NOMO-1 treated with DMSO at 0.1 percent for 48 hours (cell line): ENCODE measurements around the gene PTGER1.
"Not testable (repeated sequence)": the region's sequence is repeated elsewhere in the genome, so short reads cannot be mapped to it uniquely, and the experiment has no call there.

Source experiments
- DNase-seq: peaks from one replicate; lab custom pipeline; 2025; ENCODE audit not compliant: unreplicated experiment; lab: John Stamatoyannopoulos, UW

The PTGER1 gene

DNA sequence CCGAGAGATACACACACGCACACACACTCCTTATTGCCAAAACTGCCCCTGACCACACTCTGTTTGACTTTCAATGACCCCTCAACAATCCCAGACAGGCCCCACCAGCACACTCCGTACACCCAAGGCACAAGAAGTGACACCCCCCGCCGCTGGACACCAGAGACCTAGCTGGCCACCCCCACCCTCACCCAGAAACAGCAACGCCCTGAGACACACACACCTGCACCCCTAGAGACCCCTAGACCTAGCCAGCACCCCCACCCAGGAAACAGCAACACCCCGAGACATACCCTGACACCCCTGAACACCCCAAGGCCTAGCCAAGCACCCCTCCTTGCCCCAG, 1.1 kb upstream of the PTGER1 start:
- no peak for DNase-seq

DNA sequence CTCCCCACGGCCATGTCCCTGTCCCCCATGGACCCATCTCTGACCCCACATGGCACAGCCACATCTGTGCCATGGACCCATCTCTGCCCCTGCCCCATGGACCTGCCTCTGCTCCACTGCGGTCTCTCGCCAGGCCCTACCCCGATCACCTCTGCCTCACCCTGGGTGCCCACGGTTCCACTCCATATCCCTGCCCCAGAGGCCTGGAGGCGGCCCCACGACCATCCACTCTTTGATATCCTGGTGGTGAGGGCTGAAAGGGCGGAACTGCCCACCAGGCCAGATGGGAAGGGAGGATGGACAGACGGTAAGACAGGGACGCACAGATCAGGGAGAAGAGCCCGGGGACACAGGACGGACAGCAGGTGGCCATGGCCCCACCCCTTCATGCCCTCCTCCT, 327 bp downstream of the PTGER1 start:
- DNase-seq, result no peak

DNA sequence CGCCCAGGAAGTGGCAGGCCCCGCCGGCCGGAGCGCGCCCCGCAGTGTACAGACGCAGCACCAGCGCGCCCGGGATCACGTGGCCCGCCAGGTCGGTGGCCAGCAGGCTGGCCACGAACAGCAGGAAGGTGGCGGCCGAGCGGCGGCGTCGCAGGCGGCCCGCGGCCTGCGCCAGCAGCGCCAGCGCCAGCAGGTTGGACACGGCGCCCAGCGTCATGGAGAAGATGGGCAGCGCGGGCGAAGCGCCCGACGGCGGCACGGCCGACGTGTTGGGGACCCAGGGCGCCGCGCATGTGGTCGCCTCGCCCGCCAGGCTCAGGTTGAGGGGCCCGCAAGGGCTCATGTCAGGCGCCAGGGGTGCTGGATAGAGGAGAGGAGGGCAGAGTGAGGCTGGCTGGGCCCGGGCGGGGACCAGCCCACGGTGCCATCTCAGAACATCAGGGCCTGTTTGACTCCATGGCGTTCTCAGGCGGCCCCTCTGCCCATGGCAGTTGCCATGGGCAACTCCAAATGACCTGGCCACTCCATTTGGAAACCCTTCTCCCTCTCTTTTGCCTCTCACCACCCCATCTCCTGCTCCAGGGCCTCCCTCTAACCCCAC, 1.1 kb downstream of the PTGER1 start:
- DNase-seq, result no peak

DNA sequence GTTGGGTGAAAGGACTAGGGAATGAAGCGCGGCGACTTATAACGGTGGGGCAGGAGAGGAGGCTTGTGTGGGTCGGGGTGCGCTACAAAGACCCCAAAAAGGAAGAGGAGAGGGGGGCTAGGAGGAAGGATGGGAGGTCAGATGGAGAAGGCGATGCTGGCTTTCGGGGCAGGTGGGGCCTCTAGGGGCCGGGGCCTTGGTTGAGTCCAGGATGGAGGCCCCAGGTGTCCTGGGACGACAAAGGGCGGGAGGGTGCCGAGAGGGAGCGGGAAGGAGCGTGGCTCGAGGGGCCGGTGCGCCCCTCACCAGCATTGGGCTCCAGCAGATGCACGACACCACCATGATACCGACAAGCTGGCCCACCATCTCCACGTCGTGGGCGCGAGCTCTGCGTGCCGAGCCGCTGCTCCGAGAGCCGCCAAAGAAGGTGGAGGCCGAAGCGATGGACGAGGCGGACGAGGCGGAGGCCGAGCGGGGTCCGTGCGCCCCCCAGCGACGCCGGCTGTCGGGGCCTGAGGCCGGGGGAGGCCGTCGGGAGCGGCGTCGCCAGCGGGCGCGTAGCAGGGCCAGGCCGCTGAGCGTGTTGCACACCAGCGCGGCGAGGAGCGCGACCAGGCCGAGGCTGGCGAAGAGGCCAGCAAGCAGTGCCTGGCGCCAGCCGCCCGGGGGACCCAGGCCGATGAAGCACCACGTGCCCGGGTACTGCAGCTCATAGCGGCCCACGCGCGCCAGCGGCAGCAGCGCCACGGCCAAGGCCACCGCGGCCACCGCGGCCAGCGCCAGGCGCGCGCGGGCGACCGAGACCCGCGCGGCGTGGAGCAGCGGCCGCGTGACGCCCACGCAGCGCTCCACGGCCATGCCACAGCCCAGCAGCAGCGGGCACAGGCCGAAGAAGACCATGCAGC, 1.8 kb downstream of the PTGER1 start:
- no peak for DNase-seq

DNA sequence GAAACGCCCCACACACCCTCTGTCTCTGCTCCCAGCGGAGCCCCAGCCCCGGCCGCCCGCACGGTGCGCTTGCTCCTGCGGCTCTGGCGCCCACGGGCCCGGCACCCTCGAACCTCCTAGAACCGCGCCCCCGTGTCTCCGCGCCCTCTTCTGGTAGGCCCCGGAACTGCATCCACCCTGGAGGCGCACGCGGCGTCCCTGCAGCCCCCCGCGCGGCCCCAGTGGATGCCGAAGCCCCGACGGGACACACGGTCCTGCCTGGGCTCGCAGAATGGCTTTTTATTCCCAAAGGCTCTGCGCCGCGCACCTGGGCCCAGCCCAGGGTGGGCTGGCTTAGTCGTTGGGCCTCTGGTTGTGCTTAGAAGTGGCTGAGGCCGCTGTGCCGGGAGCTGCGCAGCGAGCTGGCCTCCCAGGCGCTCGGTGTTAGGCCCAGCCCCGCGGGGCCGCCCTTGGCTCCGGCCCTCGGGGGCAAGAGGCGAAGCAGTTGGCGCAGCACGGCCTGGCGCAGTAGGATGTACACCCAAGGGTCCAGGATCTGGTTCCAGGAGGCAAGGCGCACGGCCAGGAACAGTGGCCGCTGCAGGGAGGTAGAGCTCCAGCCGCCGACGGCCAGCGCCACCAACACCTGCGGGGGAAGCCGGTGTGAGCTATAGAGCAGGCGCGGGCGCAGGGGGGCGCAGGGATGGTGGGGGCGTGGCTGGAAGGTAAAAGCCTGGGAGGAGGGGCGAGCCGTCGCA, 2.8 kb downstream of the PTGER1 start:
- peak; percentile 33 for DNase-seq

DNA sequence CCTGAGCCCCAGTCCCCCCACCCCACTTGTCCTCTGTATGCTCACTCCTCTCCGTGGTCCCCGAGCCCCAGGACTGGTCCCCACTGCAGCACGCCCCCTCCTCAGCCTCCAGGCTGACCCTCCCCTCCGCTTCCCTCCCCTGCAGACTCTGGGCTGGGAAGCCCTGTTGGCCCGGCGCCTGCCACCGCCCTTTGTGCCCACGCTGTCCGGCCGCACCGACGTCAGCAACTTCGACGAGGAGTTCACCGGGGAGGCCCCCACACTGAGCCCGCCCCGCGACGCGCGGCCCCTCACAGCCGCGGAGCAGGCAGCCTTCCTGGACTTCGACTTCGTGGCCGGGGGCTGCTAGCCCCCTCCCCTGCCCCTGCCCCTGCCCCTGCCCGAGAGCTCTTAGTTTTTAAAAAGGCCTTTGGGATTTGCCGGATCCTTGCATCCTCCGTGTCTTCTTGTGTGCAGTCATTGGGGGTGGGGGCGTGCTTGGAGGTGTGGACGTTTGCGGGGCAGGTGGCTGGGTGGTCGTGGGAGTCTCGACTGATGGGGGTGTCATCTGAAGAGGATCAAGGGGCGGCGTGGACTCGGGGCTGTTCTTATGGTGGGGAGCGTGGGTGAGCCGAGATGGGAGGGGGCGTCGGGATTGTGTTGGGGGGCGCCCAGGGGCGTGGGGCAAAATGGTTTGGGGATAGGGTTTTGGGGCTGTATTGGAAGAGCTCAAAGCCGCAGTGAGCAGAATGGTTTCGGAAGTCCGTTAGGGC, 3.5 kb downstream of the PTGER1 start:
- DNase-seq, result no peak

DNA sequence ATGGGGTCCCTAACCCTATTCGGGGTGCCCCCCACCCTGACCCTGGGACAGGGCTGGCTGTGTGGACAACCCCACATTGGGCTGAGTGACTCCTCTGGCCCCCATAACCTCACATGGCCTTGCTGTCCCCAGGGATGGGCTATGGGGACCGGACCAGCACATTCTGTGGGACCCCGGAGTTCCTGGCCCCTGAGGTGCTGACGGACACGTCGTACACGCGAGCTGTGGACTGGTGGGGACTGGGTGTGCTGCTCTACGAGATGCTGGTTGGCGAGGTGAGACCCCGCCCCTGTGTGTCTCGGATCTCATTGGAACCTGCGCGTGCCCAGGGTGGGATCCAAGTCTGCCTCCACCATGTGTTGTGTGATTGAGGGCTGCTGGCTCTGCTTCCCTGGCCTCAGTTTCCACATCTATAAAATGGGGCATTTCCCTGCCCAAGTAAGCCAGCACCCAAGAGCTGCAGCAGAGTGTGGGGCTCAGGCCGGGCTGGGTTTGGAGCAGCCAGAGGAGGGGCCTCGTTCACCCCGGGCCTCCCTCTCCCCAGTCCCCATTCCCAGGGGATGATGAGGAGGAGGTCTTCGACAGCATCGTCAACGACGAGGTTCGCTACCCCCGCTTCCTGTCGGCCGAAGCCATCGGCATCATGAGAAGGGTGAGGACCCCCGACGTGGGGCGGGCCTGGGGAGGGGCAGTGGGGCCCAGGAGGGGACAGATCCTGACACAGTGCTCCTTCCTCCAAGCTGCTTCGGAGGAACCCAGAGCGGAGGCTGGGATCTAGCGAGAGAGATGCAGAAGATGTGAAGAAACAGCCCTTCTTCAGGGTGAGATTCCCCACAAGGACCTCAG, 4.9 kb downstream of the PTGER1 start:
- DNase-seq, result no peak

DNA sequence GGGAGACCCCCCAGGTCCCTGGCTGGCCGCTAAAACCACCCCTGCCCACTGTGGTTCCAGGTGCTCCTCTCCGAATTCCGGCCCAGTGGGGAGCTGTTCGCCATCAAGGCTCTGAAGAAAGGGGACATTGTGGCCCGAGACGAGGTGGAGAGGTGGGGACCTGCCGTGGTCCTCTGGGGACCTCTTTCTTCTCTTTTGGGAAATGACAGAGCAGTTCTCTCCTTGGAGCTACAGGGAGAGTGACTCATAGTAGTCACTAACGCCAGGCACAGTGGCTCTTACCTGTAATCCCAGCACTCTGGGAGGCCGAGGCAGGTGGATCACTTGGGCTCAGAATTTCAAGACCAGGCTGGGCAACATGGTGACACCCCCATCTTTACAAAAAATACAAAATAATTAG, 7.3 kb downstream of the PTGER1 start:
- no peak for DNase-seq

DNA sequence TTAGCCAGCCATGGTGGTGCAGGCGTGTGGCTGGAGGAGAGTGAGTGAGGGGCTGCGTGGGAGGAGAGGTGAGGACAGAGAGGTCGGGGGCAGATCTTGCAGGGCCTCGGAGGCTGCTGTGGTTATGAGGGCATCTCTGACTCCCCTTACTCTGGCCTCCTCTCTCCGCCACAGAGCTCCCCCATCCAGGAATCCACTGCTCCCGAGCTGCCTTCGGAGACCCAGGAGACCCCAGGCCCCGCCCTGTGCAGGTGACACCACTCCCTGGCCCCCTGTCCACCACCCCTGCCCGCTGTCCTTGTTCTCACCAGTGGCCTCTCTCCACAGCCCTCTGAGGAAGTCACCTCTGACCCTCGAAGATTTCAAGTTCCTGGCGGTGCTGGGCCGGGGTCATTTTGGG, 7.8 kb downstream of the PTGER1 start:
- no peak for DNase-seq

DNA sequence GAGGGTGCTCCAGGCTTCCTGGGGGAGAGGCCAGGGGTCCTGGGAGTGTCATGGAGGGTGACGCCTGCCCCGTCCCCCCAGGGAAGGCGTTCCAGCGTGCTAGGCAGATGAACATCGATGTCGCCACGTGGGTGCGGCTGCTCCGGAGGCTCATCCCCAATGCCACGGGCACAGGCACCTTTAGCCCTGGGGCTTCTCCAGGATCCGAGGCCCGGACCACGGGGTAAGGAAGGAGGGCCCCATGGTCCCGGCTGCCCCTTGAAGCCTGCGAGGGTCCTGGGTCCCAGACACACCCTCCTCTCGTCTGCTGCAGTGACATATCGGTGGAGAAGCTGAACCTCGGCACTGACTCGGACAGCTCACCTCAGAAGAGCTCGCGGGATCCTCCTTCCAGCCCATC, 11.4 kb downstream of the PTGER1 start:
- no peak for DNase-seq

DNA sequence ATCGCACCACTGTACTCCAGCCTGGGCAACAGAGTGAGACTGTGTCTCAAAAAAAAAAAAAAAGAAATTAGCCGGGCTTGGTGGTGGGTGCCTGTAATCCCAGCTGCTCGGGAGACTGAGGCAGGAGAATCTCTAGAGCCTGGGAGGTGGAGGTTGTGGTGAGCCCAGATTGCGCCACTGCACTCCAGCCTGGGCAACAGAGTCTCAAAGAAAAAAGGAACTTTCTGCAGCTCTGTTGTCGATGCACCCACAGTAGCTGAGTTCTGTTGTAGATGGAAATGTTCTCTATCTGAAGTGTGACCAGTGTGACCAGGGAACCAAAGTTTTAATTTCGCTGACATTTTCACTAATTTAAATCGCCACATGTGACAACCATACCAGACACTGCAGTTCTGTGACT, 12.8 kb downstream of the PTGER1 start:
- not testable (repeated sequence) for DNase-seq

DNA sequence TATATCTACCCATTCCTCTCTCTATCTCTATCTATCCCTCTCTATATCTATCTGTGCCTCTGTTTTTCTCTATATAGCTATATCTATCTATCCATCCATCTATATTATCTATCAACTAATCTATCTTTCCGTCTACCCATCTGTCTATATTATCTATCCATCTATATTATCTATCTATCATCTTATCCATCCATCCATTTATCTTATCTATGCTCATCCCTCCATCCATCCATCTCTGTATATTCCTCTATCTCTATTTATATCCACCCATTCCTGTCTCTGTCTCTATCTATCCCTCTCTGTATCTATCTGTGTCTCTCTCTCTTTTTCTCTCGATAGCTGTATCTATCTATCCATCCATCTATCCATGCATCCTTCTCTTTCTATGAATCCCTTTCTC, 14.2 kb downstream of the PTGER1 start:
- no peak for DNase-seq

DNA sequence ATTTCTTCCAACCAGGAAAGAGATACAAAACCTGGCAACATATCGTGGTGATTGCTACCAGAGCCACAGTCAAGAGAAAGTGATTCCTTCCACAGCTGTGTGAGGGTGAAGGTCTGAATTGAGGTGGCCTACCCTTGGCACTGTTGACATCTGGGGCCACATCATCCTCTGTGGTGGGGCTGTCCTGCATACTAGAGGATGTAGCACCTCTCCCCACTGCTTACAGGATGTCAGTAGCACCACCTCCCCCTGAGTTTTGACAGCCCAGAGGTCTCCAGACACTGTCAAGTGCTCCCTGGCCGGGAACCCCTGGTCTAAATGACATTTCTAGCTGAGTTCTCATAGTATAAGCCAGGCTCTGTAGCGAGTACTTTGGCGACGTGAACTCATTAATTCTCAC, 15.5 kb downstream of the PTGER1 start:
- no peak for DNase-seq

DNA sequence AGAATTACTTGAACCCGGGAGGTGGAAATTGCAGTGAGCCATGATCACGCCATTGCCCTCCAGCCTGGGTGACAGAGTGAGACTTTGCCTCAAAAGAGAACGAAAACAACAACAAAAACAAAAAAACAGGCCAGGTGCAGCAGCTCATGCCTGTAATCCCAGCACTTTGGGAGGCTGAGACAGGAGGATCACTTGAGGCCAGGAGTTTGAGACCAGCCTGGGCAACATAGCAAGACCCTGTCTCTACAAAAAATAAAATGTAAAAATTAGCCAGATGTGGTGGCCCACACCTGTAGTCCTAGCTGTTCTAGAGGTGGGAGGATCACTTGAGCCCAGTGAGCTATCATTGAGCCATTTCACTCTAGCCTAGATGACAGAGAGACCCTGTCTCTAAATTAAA, 22.9 kb downstream of the PTGER1 start:
- not testable (repeated sequence) for DNase-seq

DNA sequence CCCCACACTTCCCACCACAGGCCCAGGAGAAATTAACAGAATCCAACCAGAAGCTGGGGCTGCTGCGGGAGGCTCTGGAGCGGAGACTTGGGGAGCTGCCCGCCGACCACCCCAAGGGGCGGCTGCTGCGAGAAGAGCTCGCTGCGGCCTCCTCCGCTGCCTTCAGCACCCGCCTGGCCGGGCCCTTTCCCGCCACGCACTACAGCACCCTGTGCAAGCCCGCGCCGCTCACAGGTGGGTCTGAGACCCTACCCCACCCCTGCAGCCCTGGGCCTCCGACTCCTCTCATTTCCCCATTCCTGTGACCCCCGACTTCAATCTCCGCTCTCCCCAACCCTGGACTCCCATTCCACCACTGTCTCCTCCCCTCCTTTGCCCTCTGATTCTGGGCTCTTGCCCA, 24.3 kb downstream of the PTGER1 start:
- no peak for DNase-seq

DNA sequence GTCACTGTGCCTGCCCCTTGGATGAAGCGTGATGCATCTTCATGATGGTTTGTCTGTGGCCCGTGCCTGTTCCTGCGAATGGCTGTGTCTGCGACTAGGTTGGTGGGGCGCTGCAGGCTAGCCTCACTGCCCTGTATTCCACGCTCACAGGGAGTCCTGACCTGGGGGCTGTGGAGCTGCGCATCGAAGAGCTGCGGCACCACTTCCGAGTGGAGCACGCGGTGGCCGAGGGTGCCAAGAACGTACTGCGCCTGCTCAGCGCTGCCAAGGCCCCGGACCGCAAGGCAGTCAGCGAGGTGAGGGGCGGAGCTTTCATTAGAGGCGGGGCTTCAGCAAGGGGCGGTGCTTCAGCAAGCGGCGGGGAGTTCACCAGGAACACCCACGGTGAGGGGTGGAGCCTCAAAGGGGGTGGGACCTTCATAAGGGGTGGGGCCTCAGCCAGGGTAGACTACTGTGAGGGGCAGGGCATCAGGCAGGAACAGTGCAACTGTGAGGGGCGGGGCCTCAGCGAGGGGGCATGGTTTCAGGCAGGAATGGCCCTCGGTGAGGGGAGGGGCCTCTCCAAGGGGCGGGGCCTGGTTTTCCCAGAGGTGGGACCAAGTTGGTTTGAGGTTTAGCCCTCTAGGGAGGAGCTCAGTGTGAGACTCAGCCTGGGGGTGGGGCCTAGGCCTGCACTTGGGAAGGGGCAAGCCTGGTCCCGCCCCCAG, 24.8 kb downstream of the PTGER1 start:
- DNase-seq, result no peak

DNA sequence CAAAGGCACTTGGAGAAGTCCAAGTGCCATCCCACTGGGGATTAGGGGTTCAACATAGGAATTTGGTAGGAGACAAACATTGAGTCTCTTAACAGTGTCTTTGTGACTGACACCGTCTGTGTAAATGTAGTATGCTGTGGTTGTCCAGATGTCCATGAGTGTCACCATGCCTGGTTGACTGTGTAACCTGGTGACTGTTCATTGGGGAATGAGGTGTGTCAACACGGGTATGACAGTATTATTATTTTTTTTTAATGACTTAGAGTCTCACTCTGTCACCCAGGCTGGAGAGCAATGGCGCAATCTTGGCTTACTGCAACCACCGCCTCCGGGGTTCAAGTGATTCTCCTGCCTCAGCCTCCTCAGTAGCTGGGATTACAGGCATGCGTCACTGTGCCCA, 25.8 kb downstream of the PTGER1 start:
- no peak for DNase-seq

DNA sequence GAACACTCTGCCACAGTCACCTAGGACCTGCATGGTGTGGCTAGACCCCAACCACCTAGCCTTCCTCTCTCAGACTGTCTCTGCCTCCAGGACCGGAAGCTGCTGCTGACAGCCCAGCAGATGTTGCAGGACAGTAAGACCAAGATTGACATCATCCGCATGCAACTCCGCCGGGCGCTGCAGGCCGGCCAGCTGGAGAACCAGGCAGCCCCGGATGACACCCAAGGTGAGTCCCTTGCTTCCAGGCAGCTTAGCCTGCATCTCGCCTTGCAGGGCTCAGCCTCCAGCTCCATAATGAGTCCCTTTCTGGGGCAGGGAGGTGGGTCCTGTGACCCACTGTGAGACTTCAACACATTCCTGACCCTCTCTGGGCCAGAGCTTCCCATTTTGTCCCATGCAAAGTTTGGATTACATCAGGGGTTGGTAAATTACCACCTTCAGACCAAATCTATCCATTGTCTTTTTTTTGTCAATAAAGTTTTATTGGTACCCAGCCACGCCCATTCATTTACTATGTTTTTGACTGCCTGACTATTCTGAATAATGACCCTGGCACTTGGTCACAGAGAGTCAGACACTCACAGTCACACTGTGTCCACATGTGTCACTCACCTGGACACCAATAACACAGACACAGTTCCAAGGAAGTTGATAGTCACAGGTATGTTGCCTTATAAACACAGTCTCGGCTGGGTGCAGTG, 28.7 kb downstream of the PTGER1 start:
- DNase-seq, result no peak

DNA sequence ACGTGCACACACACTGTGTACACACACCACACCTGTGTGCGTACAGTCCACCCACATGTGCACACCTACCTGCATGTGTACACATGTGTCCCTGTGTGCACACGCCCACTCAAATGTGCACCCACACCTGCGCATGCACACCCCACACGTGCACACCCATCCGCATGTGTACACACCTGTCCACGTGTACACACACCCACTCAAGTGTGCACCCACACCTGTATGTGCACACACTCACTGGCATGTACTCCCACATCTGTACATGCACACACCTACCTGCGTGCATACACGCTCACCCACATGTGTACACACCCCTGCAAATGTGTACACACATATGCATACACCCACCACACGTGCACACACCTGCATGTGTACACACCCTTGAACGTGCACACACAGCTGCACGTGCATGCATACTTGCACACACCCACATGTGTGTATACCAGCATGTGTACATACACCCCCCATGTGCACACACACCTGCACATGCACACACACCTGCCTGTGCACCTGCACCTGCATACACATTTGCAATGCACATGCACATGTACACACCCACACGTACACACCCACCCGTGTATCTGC, 31.4 kb downstream of the PTGER1 start:
- no peak for DNase-seq
